Heart left ventricle (tissue), 13 donors: ENCODE data around the gene CDH13.

ENCODE experiments used
- CTCF ChIP-seq, 12 donors: fragments of 200-600 bp; sonication (generic) in 4 of 12; IDR thresholded peaks; one replicate each; pipeline versions ENCODE4 v1.5.0 to v1.8.0; 2018 to 2022; ENCODE audit warnings: antibody characterized with exemption in 12 of 12, mild to moderate bottlenecking in 5 of 12
- POLR2A ChIP-seq, 2 donors: fragments of 450-650 bp; IDR thresholded peaks; one replicate each; pipeline ENCODE4 v1.6.1; 2017; ENCODE audit warnings: antibody characterized with exemption in 2 of 2, mild to moderate bottlenecking in 2 of 2, moderate library complexity in 2 of 2
- donor health status: ischemic (EF 13 %, LVEDD 7.1; RV severe dilation, severe dysfunction).
- donor health status: DM: no; HTN: yes; CAD: no.
- donor health status: DM: no; HTN: no; CAD: no.
- donor health status: ischemic (EF 25% LVEDD 6.9; RV normal size, moderate dysfunction).
- donor health status: ischemic (EF 25% LVEDD 5.7; RV mildly dilated, moderate dysfunction).
- donor health status: ischemic (EF 35%, LVEDD 5.7; RV mildly dilated, moderate dysfunction).
- donor health status: nonischemic (EF 11% LVEDD 7.7; RV severe dilation, severe dysfunction).
- donor health status: DM: yes; HTN: yes; CAD: no.
- donor health status: PGD.
- donor health status: ischemic (EF 29% LVEDD 5.4; RV normal size, mild dysfunction).
- donor health status: nonischemic (EF 23%, LVEDD 6.1; RV moderate dilation, normal function).

GRCh38 chr16:82788225-82788624 lies 161.5 kb downstream of the CDH13 start:
- TF ChIP-seq CTCF (IDR thresholded peaks at IDR 0.05) (no peak), POLR2A (IDR thresholded peaks at IDR 0.05) (no peak)
